SK-N-SH treated with all-trans-retinoic acid at 6 μM for 48 hours (cell line): ENCODE measurements around the gene RMND5A.
A peak's percentile ranks its signal among the peaks of the same experiment; 100 is the strongest.

ENCODE experiments used
- ATAC-seq: fragments of 200-7000 bp; cut with Tn5 transposase; 3 replicates; pipeline ENCODE4 v1.9.1; 2020; ENCODE audit warnings: mild to moderate bottlenecking, moderate library complexity
- ARNTL ChIP-seq: fragments of 450-650 bp; formaldehyde crosslinking; IDR thresholded peaks from 2 replicates; pipeline ENCODE4 v1.5.0; 2020; ENCODE audit warnings: low read depth, mild to moderate bottlenecking, moderate library complexity, borderline replicate concordance
- CSDC2 ChIP-seq: fragments of 250-450 bp; sonication (Bioruptor Pico); IDR thresholded peaks from 2 replicates; pipeline ENCODE4 v1.5.0; 2020; ENCODE audit warnings: mild to moderate bottlenecking, moderate library complexity
- ESRRG ChIP-seq: fragments of 250-450 bp; sonication (Bioruptor Pico); IDR thresholded peaks from 2 replicates; pipeline ENCODE4 v1.6.1; 2021; ENCODE audit warnings: mild to moderate bottlenecking
- ISL1 ChIP-seq: fragments of 250-450 bp; sonication (Bioruptor Pico); IDR thresholded peaks from 2 replicates; pipeline ENCODE4 v2.1.2; 2022; ENCODE audit warnings: mild to moderate bottlenecking, moderate library complexity
- OSR1 ChIP-seq: fragments of 250-450 bp; sonication (Bioruptor Pico); IDR thresholded peaks from 2 replicates; pipeline ENCODE4 v1.8.0; 2022; ENCODE audit warnings: moderate library complexity, mild to moderate bottlenecking, inconsistent platforms
- PPARA ChIP-seq: fragments of 250-450 bp; sonication (Bioruptor Pico); IDR thresholded peaks from 2 replicates; pipeline ENCODE4 v1.5.0; 2020; ENCODE audit warnings: mild to moderate bottlenecking, borderline replicate concordance
- RARB ChIP-seq: fragments of 250-450 bp; sonication (Bioruptor Pico); IDR thresholded peaks from 2 replicates; pipeline ENCODE4 v1.8.0; 2021; ENCODE audit warnings: mild to moderate bottlenecking, moderate library complexity
- SNAI2 ChIP-seq: fragments of 250-450 bp; sonication (Bioruptor Pico); IDR thresholded peaks from 2 replicates; pipeline ENCODE4 v1.5.0; 2020; ENCODE audit warnings: mild to moderate bottlenecking, moderate library complexity
- TCF4 ChIP-seq: fragments of 250-450 bp; sonication (Bioruptor Pico); IDR thresholded peaks from 2 replicates; pipeline ENCODE4 v1.8.0; 2021; ENCODE audit warnings: mild to moderate bottlenecking, moderate library complexity, borderline replicate concordance
- TOX ChIP-seq: fragments of 250-450 bp; sonication (Bioruptor Pico); IDR thresholded peaks from 2 replicates; pipeline ENCODE4 v1.8.0; 2021; ENCODE audit warnings: mild to moderate bottlenecking, moderate library complexity, borderline replicate concordance
- ZFP3 ChIP-seq: fragments of 250-450 bp; sonication (Bioruptor Pico); IDR thresholded peaks from 2 replicates; pipeline ENCODE4 v1.5.0; 2020; ENCODE audit warnings: mild to moderate bottlenecking, moderate library complexity
- ZFP30 ChIP-seq: fragments of 450-650 bp; formaldehyde crosslinking; IDR thresholded peaks from 2 replicates; pipeline ENCODE4 v1.5.0; 2022; ENCODE audit warnings: mild to moderate bottlenecking, moderate library complexity
- ZNF565 ChIP-seq: fragments of 450-650 bp; formaldehyde crosslinking; conservative IDR thresholded peaks from 2 replicates; pipeline ENCODE4 v1.5.0; 2020; ENCODE audit warnings: low read depth, mild to moderate bottlenecking, moderate library complexity
- ZNF70 ChIP-seq: fragments of 450-650 bp; formaldehyde crosslinking; IDR thresholded peaks from 2 replicates; pipeline ENCODE4 v1.5.0; 2020; ENCODE audit warnings: mild to moderate bottlenecking, moderate library complexity
- TF ChIP-seq, protein P1 (sequence below): fragments of 250-450 bp; sonication (Bioruptor Pico); IDR thresholded peaks from 2 replicates; pipeline ENCODE4 v1.5.0; 2020; ENCODE audit warnings: mild to moderate bottlenecking, moderate library complexity
- TF ChIP-seq, protein P2 (sequence below): fragments of 250-450 bp; sonication (Bioruptor Pico); IDR thresholded peaks from 2 replicates; pipeline ENCODE4 v1.5.1; 2020; ENCODE audit warnings: low read depth, mild to moderate bottlenecking, moderate library complexity
- TF ChIP-seq, protein P3 (sequence below): fragments of 250-450 bp; sonication (Bioruptor Pico); IDR thresholded peaks from 2 replicates; pipeline ENCODE4 v1.5.1; 2021; ENCODE audit warnings: mild to moderate bottlenecking, moderate library complexity

Gene RMND5A

DNA sequence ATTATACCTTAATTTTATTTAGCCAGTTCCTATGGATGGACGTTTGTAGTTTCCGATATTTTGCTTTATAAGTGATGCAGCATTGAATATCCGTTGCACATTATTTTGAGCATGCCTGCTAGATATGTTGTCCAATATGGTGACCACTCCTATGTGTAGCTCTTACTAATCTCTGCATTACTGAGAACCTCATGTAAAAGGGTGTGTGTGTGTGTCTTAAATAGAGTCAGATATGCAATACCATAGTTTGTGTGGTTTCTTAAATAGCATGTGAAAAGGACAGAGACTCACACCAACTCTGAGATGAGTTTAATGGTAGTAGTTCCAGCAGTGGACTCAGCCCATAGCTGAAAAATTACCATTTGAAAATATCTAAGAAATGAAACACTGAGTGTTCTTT, 38.3 kb downstream of the RMND5A start:
- no peak for TF ChIP-seq ARNTL (CRISPR knock-in tag)
- no peak for TF ChIP-seq SNAI2
- TF ChIP-seq ISL1 (CRISPR knock-in tag) = no peak
- TF ChIP-seq ZNF70 = no peak
- TF ChIP-seq, protein P1, sequence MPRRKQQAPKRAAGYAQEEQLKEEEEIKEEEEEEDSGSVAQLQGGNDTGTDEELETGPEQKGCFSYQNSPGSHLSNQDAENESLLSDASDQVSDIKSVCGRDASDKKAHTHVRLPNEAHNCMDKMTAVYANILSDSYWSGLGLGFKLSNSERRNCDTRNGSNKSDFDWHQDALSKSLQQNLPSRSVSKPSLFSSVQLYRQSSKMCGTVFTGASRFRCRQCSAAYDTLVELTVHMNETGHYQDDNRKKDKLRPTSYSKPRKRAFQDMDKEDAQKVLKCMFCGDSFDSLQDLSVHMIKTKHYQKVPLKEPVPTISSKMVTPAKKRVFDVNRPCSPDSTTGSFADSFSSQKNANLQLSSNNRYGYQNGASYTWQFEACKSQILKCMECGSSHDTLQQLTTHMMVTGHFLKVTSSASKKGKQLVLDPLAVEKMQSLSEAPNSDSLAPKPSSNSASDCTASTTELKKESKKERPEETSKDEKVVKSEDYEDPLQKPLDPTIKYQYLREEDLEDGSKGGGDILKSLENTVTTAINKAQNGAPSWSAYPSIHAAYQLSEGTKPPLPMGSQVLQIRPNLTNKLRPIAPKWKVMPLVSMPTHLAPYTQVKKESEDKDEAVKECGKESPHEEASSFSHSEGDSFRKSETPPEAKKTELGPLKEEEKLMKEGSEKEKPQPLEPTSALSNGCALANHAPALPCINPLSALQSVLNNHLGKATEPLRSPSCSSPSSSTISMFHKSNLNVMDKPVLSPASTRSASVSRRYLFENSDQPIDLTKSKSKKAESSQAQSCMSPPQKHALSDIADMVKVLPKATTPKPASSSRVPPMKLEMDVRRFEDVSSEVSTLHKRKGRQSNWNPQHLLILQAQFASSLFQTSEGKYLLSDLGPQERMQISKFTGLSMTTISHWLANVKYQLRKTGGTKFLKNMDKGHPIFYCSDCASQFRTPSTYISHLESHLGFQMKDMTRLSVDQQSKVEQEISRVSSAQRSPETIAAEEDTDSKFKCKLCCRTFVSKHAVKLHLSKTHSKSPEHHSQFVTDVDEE (CRISPR knock-in tag) = no peak
- no peak for TF ChIP-seq ZFP30 (CRISPR knock-in tag)
- TF ChIP-seq PPARA (CRISPR knock-in tag) = no peak
- TF ChIP-seq RARB (CRISPR knock-in tag) = no peak
- TF ChIP-seq, protein P2, sequence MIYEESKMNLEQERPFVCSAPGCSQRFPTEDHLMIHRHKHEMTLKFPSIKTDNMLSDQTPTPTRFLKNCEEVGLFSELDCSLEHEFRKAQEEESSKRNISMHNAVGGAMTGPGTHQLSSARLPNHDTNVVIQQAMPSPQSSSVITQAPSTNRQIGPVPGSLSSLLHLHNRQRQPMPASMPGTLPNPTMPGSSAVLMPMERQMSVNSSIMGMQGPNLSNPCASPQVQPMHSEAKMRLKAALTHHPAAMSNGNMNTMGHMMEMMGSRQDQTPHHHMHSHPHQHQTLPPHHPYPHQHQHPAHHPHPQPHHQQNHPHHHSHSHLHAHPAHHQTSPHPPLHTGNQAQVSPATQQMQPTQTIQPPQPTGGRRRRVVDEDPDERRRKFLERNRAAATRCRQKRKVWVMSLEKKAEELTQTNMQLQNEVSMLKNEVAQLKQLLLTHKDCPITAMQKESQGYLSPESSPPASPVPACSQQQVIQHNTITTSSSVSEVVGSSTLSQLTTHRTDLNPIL (CRISPR knock-in tag) = no peak
- no peak for TF ChIP-seq TCF4
- no peak for TF ChIP-seq CSDC2
- TF ChIP-seq, protein P3, sequence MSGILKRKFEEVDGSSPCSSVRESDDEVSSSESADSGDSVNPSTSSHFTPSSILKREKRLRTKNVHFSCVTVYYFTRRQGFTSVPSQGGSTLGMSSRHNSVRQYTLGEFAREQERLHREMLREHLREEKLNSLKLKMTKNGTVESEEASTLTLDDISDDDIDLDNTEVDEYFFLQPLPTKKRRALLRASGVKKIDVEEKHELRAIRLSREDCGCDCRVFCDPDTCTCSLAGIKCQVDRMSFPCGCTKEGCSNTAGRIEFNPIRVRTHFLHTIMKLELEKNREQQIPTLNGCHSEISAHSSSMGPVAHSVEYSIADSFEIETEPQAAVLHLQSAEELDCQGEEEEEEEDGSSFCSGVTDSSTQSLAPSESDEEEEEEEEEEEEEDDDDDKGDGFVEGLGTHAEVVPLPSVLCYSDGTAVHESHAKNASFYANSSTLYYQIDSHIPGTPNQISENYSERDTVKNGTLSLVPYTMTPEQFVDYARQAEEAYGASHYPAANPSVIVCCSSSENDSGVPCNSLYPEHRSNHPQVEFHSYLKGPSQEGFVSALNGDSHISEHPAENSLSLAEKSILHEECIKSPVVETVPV = no peak
- no peak for ATAC-seq

DNA sequence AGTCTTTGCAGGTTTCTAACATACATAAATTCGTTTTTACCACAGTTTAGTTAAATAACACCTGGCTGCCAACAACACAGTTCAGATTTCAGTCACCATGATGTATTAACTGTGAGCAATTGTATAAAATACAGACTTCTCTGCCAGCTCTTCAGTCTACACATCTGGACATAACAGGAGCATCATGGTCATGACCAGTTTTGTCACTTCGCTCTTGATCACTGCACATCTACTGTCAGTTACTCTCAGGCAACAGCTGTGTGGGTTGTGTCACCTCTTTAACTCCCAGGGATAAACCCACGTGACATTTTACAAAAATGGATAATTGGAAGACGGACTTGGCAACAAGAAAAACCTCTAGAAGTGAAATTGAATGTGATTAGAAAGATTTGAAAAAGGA, 40.3 kb downstream of the RMND5A start:
- no peak for ATAC-seq
- TF ChIP-seq ESRRG (CRISPR knock-in tag) = no peak
- no peak for TF ChIP-seq TCF4
- TF ChIP-seq ZNF70 = no peak
- TF ChIP-seq PPARA (CRISPR knock-in tag) = no peak
- no peak for TF ChIP-seq OSR1
- TF ChIP-seq ZNF565 (CRISPR knock-in tag) = no peak
- TF ChIP-seq, protein P3 = no peak

DNA sequence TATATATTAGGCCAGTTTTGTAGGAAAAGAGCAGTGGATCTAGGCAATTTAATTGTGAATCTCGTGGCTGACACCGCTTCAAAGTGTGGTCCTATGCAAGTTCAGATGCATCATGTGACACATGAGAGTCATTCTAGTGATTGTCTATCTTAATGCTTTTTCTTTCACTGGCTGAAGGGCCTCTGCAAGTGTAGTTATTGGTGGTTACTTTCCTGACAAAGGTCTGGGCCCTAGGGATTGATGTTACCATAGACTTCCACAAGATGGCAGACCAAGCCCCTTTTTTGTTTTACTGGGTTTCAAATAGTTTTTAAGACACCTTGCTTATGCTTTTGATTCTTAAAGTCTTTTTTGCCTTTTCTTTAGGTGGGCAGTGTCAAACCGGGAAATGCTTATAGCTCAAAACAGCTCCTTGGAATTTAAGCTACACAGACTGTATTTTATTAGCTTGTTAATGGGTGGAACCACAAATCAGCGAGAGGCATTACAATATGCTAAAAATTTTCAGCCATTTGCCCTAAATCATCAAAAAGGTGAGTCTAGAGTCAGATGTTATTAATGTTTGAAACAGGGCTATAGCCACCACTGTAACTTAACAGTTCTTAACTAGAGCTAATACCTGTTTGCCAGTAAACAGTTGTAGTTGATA, 44.7 kb downstream of the RMND5A start:
- TF ChIP-seq ZFP30 (CRISPR knock-in tag) (no peak), ARNTL (CRISPR knock-in tag) (no peak), ZFP3 (CRISPR knock-in tag) (no peak), TOX (CRISPR knock-in tag) (no peak), ZNF565 (CRISPR knock-in tag) (no peak)
- TF ChIP-seq, protein P3 = no peak
- TF ChIP-seq, all 23 proteins: peak for 0
- peak; percentile 86 for ATAC-seq

DNA sequence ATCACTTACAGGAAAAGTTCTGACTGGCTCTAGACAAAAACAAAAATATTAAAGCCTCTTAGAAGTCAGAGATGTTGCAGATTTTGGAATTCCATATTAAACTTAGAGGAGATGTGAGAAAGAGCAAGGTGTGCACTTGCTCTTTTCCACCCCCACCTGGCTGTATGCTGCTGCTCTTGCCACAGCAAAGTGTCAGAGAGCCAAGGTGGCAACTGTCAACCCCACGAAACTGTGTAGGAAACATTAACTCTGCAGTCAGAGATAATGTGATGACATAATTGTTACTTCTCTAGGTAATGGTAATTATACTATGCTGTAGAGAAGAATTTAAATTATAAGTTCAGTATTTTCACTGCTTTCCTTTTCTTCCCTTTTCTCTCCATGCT, 45.2 kb downstream of the RMND5A start:
- ATAC-seq = no peak
- TF ChIP-seq SNAI2 (no peak), TCF4 (no peak), ISL1 (CRISPR knock-in tag) (no peak)
- TF ChIP-seq, protein P1 (CRISPR knock-in tag) = no peak
